Smooth muscle cell of bladder (primary cell): Measurements from ENCODE around the gene SATL1. TPM values are rescaled to one million over a fixed set of nuclear protein-coding genes. Genes with fewer than 3 reads are reported as not detected.

ENCODE experiments used
- total RNA-seq: library from RNA; depleted of rRNA; stranded (reverse); fragments of >200 nt; gene quantifications from 2 replicates; pipeline ENCODE4 v1.2.3, GENCODE V29; 2014

SATL1 gene, protein sequence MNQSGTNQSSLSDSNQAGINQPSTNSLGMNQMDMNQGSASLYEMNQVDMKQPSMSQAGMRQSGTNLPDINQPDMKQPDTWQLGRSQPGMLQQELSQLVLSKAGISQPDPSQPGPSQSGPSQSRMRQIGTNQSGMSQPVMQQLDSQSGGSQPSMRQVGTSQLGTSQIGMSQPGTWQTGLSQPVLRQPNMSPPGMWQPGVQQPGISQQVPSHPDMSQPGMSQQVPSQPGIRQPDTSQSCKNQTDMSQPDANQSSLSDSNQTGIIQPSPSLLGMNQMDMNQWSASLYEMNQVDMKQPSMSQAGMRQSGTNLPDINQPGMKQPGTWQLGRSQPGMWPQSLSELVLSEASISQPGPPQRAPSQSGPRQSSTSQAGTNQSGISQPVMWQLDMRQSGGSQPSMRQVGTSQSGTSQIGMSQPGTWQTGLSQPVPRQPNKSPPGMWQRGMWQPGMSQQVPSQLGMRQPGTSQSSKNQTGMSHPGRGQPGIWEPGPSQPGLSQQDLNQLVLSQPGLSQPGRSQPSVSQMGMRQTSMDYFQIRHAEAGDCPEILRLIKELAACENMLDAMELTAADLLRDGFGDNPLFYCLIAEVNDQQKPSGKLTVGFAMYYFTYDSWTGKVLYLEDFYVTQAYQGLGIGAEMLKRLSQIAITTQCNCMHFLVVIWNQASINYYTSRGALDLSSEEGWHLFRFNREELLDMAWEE
- total RNA-seq = not detected in 2 replicates

DNA sequence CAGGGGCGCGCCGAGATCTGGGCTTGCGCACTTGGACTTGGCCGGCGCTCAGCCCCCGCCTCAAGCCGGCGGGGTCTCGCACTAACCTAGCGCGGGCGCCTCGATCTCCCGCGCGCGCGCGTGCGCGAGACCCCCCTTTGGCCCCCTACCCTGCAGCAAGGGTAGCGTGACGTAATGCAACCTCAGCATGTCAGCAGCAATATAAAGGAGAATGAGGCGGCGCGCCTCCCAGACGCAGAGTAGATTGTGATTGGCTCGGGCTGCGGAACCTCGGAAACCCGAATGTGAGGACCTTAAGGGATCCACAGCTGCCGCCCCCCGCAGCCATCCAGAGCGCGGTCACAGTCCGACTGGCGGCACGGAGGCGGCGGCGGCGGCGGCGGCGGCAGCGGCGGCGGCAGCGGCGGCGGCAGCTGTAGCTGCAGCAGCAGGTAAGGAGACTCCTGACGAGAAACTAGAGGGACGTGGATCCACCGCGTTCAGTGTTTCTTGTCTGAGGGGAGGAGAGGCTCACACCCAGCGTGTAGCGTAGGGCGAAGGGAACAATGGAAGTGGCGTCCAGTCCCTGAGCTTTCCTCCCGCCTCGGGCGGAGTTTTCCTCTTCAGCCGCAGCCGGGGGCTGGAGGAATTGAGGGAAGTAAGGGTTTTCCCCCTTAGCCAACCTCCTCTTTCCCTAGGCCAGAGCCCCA, at the start of gene SATL1, which contains the start of gene ZNF711:
Gene SATL1, minus strand, starts transcription at position 19 of the 689 bp plus-strand sequence. CDS start 134,811 bp downstream, outside the sequence.
Gene ZNF711, plus strand, starts transcription at position 231 of the 689 bp plus-strand sequence. CDS start 3,582 bp downstream, outside the sequence.

Other genes starting within 250 kb of the SATL1 start
- 7.3 and 8.0 TPM in 2 replicates for gene APOOL, start 239.9 kb downstream of the SATL1 start, total RNA-seq
- 0.14 and 0.37 TPM in 2 replicates for gene ZNF711, start 212 bp upstream of the SATL1 start, total RNA-seq
- gene POF1B, start 135.9 kb upstream of the SATL1 start, total RNA-seq = not detected in 2 replicates